ENCODE measurements around the gene FAM89B. TPM values are rescaled to one million over a fixed set of nuclear protein-coding genes. Genes with fewer than 3 reads are reported as not detected.

The FAM89B gene
- total RNA-seq, 4 donors from 2014 or later, result 40.8 to 55.3 (median 44.6) TPM

- Histone ChIP-seq H3K36me3 (peaks cover 0 to 61% (median 0%) of the 10 kb centered on the region in 3 donors), H3K4me3 (no peak overlapping the region), H3K4me1 (peaks cover 0 to 88% (median 37%) of the 10 kb centered on the region in 4 donors), H3K27me3 (no peaks in the 10 kb centered on the region), H3K27ac (peak overlapping the region; percentile 57 to 90 (median 81)), H3K9me3 (no peaks in the 10 kb centered on the region)
- 45 to 52% methylated on average over 11 to 13 of the region's 13 CpGs for WGBS, 2 donors
- peak; percentile 35 to 68 (median 61) for TF ChIP-seq CTCF (IDR thresholded peaks at IDR 0.05)
- TF ChIP-seq POLR2A (IDR thresholded peaks at IDR 0.05), result no peak
- DNase-seq (ENCODE audit: low spot score in 2 of 2), result no peak
These were observed 16.1 kb downstream of the FAM89B start for GRCh38 chr11:65588199-65589054.

- no peak overlapping the region for H3K4me3 ChIP-seq
- TF ChIP-seq CTCF (IDR thresholded peaks at IDR 0.05) (no peak), POLR2A (IDR thresholded peaks at IDR 0.05) (no peak), EP300 (IDR thresholded peaks at IDR 0.05) (no peak)
- H3K4me1 ChIP-seq, result peaks cover 0 to 91% (median 42%) of the 10 kb centered on the region in 4 donors
- H3K27me3 ChIP-seq, result no peaks in the 10 kb centered on the region
- H3K9me3 ChIP-seq, result no peaks in the 10 kb centered on the region
- 54 to 63% methylated on average over 8 to 9 of the region's 9 CpGs for WGBS, 2 donors
- no peak for DNase-seq (ENCODE audit: low spot score in 2 of 2)
- peaks cover 0 to 50% (median 0%) of the 10 kb centered on the region in 3 donors for H3K36me3 ChIP-seq
- H3K27ac ChIP-seq, result peak overlapping the region in 2 of 4 donors; percentile 79 to 83
These were observed 17.3 kb downstream of the FAM89B start for GRCh38 chr11:65589444-65590239.

GRCh38 chr11:65590240-65590738 lies 18.0 kb downstream of the FAM89B start:
- Histone ChIP-seq H3K4me1 (peaks cover 0 to 94% (median 44%) of the 10 kb centered on the region in 4 donors), H3K36me3 (peaks cover 0 to 46% (median 0%) of the 10 kb centered on the region in 3 donors), H3K27ac (peak overlapping the region in 2 of 4 donors; percentile 16 to 85), H3K9me3 (no peaks in the 10 kb centered on the region), H3K4me3 (no peak overlapping the region), H3K27me3 (no peaks in the 10 kb centered on the region)
- WGBS, 2 donors, result 45 to 46% methylated on average over 8 of the region's 8 CpGs
- TF ChIP-seq CTCF (IDR thresholded peaks at IDR 0.05) (no peak), EP300 (IDR thresholded peaks at IDR 0.05) (no peak), POLR2A (IDR thresholded peaks at IDR 0.05) (no peak)
- no peak for DNase-seq (ENCODE audit: low spot score in 2 of 2)

GRCh38 chr11:65591939-65592857 lies 19.9 kb downstream of the FAM89B start:
- Histone ChIP-seq H3K27ac (peak overlapping the region; percentile 16 to 85 (median 66)), H3K9me3 (no peaks in the 10 kb centered on the region), H3K36me3 (peaks cover 0 to 44% (median 0%) of the 10 kb centered on the region in 3 donors), H3K27me3 (no peaks in the 10 kb centered on the region), H3K4me3 (peak overlapping the region in 3 of 4 donors; percentile 3 to 43 (median 22)), H3K4me1 (peaks cover 0 to 83% (median 38%) of the 10 kb centered on the region in 4 donors)
- 60 to 73% methylated on average over 41 to 76 of the region's 106 CpGs for WGBS, 2 donors
- TF ChIP-seq POLR2A (IDR thresholded peaks at IDR 0.05) (peak in 1 of 2 donors; percentile 21), EP300 (IDR thresholded peaks at IDR 0.05) (no peak), CTCF (IDR thresholded peaks at IDR 0.05) (peak in 2 of 5 experiments; percentile 14 to 25)
- peak in 1 of 2 donors; percentile 55 for DNase-seq (ENCODE audit: low spot score in 2 of 2)

Data from tibial nerve (tissue), 4 donors.